ENCODE results near the gene KIAA0319L. TPM values are rescaled to one million over a fixed set of nuclear protein-coding genes. Genes with fewer than 3 reads are reported as not detected.

KIAA0319L gene
- total RNA-seq, 1 experiment from 2014 or later = 60.0 TPM

DNA sequence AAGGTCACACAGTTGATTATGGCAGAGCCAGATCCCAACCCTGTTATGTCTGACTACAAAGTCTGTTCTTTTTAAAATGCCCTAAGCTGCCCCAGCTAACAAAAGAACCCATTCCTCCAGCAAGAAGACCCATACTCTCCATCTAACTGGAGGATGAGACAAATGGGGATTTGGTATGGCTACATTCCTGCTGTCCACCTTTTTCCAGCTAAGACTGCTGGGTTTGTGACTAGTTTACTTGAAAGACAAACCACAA, 112.8 kb downstream of the KIAA0319L start:
- no peak for ATAC-seq
- in situ Hi-C loops (cut with HindIII; ENCODE audit: low pct_unique_long_range_greater_than_20kb, low sequenced_read_pairs) (no loop called here), intact Hi-C loops (cut with micrococcal nuclease; ENCODE audit: unreplicated experiment) (no loop called here)
- no peak overlapping the region for H3K4me3 ChIP-seq (ENCODE audit: low read depth in 2 of 2, low read length in 2 of 2)
- no peaks in the 10 kb centered on the region for H3K4me1 ChIP-seq (ENCODE audit: control insufficient read depth, insufficient read depth, low read length)
- no peaks in the 10 kb centered on the region for H3K27me3 ChIP-seq (ENCODE audit: control insufficient read depth, insufficient read depth, low read length)
- no peaks in the 10 kb centered on the region for H3K9me3 ChIP-seq (ENCODE audit: control insufficient read depth, insufficient read depth, low read depth, low read length)
- CTCF ChIA-PET = interaction anchor here (0.5 to 0.6 kb wide), 2 partner anchors 11 to 15 kb away, joined by 5 to 7 read pairs; no protein-coding TSS in a partner anchor
- BruUV-seq (replicated peaks) = no TSS peak
- no peak for TF ChIP-seq TCF7L2 (IDR thresholded peaks at IDR 0.05; ENCODE audit: low read depth, low read length)
- TF ChIP-seq POLR2AphosphoS5 (IDR thresholded peaks at IDR 0.05; ENCODE audit: low read depth, low read length) = no peak
- TF ChIP-seq, protein P1, sequence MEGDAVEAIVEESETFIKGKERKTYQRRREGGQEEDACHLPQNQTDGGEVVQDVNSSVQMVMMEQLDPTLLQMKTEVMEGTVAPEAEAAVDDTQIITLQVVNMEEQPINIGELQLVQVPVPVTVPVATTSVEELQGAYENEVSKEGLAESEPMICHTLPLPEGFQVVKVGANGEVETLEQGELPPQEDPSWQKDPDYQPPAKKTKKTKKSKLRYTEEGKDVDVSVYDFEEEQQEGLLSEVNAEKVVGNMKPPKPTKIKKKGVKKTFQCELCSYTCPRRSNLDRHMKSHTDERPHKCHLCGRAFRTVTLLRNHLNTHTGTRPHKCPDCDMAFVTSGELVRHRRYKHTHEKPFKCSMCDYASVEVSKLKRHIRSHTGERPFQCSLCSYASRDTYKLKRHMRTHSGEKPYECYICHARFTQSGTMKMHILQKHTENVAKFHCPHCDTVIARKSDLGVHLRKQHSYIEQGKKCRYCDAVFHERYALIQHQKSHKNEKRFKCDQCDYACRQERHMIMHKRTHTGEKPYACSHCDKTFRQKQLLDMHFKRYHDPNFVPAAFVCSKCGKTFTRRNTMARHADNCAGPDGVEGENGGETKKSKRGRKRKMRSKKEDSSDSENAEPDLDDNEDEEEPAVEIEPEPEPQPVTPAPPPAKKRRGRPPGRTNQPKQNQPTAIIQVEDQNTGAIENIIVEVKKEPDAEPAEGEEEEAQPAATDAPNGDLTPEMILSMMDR (IDR thresholded peaks at IDR 0.05) = no peak
- TF ChIP-seq, protein P2, sequence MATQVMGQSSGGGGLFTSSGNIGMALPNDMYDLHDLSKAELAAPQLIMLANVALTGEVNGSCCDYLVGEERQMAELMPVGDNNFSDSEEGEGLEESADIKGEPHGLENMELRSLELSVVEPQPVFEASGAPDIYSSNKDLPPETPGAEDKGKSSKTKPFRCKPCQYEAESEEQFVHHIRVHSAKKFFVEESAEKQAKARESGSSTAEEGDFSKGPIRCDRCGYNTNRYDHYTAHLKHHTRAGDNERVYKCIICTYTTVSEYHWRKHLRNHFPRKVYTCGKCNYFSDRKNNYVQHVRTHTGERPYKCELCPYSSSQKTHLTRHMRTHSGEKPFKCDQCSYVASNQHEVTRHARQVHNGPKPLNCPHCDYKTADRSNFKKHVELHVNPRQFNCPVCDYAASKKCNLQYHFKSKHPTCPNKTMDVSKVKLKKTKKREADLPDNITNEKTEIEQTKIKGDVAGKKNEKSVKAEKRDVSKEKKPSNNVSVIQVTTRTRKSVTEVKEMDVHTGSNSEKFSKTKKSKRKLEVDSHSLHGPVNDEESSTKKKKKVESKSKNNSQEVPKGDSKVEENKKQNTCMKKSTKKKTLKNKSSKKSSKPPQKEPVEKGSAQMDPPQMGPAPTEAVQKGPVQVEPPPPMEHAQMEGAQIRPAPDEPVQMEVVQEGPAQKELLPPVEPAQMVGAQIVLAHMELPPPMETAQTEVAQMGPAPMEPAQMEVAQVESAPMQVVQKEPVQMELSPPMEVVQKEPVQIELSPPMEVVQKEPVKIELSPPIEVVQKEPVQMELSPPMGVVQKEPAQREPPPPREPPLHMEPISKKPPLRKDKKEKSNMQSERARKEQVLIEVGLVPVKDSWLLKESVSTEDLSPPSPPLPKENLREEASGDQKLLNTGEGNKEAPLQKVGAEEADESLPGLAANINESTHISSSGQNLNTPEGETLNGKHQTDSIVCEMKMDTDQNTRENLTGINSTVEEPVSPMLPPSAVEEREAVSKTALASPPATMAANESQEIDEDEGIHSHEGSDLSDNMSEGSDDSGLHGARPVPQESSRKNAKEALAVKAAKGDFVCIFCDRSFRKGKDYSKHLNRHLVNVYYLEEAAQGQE (IDR thresholded peaks at IDR 0.05; ENCODE audit: insufficient read depth in 1 of 2, low read depth in 2 of 2, low read length in 1 of 2) = no peak
- no peak for TF ChIP-seq SIN3A (IDR thresholded peaks at IDR 0.05; ENCODE audit: borderline replicate concordance, insufficient read depth, low read depth, low read length)
- DNase-seq (ENCODE audit: low read depth, low spot score) = no peak
- no peak overlapping the region for H3K27ac ChIP-seq (ENCODE audit: low read length)
- peaks cover 13% of the 10 kb centered on the region for H3K36me3 ChIP-seq (ENCODE audit: control insufficient read depth, insufficient read depth, low read length)
- POLR2A ChIA-PET = no interaction called here

DNA sequence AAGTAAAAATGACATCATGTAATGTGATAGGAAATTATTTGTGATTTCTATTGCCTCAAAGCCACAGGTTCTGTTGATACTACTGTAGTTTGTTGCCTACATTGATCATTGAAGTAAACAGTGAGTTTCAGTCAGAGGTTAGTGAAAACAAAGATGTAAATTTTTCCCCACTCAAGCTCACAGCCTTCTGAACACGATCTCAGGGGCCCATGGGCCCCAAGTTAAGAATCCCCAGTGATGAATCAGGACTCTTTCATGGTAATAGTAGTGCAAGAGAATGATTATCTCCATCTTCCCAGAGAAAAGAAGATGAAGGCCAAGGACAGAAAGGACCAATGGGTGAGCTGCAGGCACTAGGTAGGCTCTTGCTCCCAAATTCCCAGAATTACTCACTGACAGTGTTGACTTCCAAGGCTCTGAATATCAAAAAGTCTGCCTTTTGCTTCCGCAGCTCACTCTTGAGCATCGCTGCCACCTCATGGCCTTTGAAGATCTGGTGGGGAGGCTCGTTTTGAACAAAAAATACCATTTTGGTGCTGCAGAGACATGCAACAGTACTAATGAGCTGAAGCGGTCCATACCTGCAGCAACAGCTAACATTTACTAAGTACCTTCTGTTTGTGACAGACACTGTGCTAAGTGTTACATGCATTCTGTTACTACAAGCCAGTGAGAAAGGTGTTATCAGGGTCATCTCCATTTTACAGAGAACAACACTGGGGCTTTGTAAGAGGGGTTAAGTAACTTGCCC, 113.3 kb downstream of the KIAA0319L start:
- Histone ChIP-seq H3K36me3 (ENCODE audit: control insufficient read depth, insufficient read depth, low read length) (peaks cover 9% of the 10 kb centered on the region), H3K27me3 (ENCODE audit: control insufficient read depth, insufficient read depth, low read length) (no peaks in the 10 kb centered on the region), H3K27ac (ENCODE audit: low read length) (no peak overlapping the region), H3K4me3 (ENCODE audit: low read depth in 2 of 2, low read length in 2 of 2) (no peak overlapping the region), H3K9me3 (ENCODE audit: control insufficient read depth, insufficient read depth, low read depth, low read length) (no peaks in the 10 kb centered on the region), H3K4me1 (ENCODE audit: control insufficient read depth, insufficient read depth, low read length) (no peaks in the 10 kb centered on the region)
- intact Hi-C loops (cut with micrococcal nuclease; ENCODE audit: unreplicated experiment) = no loop called here
- ChIA-PET CTCF (interaction anchor here (0.5 to 0.6 kb wide), 2 partner anchors 11 to 15 kb away, joined by 5 to 7 read pairs; no protein-coding TSS in a partner anchor), POLR2A (no interaction called here)
- TF ChIP-seq, protein P2 (IDR thresholded peaks at IDR 0.05; ENCODE audit: insufficient read depth in 1 of 2, low read depth in 2 of 2, low read length in 1 of 2) = no peak
- TF ChIP-seq, protein P1 (IDR thresholded peaks at IDR 0.05) = no peak; the same call in 1 of the 2 replicates
- TF ChIP-seq POLR2AphosphoS5 (IDR thresholded peaks at IDR 0.05; ENCODE audit: low read depth, low read length) (no peak), SIN3A (IDR thresholded peaks at IDR 0.05; ENCODE audit: borderline replicate concordance, insufficient read depth, low read depth, low read length) (no peak), TCF7L2 (IDR thresholded peaks at IDR 0.05; ENCODE audit: low read depth, low read length) (no peak)
- in situ Hi-C loops (cut with HindIII; ENCODE audit: low pct_unique_long_range_greater_than_20kb, low sequenced_read_pairs) = no loop called here
- DNase-seq (ENCODE audit: low read depth, low spot score) (no peak), ATAC-seq (no peak)
- BruUV-seq (replicated peaks) = no TSS peak

Data from Panc1 (cell line).